ENCODE data around the gene FOS. TPM values are rescaled to one million over a fixed set of nuclear protein-coding genes. Genes with fewer than 3 reads are reported as not detected.
A peak's percentile ranks its signal among the peaks of the same experiment; 100 is the strongest.

FOS gene
- total and polyA plus RNA-seq, 2 of the 8 experiments (the other 6 are each of a cell fraction or from before 2014, with no cell fraction given), result 50.2 to 51.8 TPM

DNA sequence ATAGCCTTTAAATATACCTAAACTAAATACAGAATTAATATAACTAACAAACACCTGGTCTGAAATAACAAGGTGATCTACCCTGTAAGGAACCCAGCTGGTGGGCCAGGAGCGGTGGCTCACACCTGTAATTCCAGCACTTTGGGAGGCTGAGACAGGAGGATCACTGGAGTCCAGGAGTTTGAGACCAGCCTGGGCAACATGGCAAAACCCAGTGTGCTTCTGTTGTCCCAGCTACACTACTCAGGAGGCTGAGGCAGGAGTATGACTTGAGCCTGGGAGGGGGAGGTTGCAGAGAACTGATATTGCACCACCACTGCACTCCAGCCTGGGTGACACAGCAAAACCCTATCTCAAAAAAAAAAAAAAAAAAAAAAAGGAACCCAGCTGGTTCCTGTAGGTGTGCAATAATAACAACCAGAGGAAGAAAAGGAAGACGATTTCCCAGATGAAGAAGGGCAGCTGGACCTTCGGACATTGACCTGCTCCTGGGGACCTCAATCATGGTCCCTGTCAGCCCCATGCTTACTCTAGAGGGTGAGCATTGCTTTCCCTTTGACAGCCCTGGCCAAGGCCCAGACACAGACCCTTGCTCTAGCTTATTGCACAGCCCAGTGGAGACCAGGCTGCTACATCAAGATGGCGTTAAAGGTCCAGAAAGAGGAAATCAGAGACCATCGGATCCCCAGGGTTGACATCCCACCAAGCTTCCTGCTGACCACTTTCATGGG, 5.4 kb downstream of the FOS start:
- Histone ChIP-seq H2BK20ac (ENCODE audit: low read length) (peak overlapping the region; percentile 29; the same call in 1 of the 2 replicates), H3K4me3 (ENCODE audit: extremely low read depth in 1 of 4, insufficient read depth in 2 of 4, low read depth in 3 of 4, low read length in 4 of 4) (no peak overlapping the region), H3K79me2 (ENCODE audit: control insufficient read depth in 1 of 2, insufficient read depth in 2 of 2, low read length in 2 of 2) (peaks cover 0 to 12% of the 10 kb centered on the region in 2 experiments; a peak in 2 of 4 replicates), H4K91ac (replicated peaks; ENCODE audit: insufficient read length, low read length) (no peak overlapping the region), H3K79me1 (ENCODE audit: low read depth, low read length) (no peaks in the 10 kb centered on the region), H2AK5ac (ENCODE audit: low read depth, low read length) (0 out of 2 replicates have a peak overlapping the region, but pooled peaks have one; percentile 61), H4K5ac (ENCODE audit: insufficient read length, low read depth, low read length) (no peak overlapping the region), H3K23ac (ENCODE audit: insufficient read length) (no peak overlapping the region), H3K18ac (ENCODE audit: extremely low read depth, low read length) (no peak overlapping the region), H2AFZ (ENCODE audit: low read length) (no peak overlapping the region), H4K8ac (ENCODE audit: extremely low read depth, insufficient read depth, low read length) (no peak overlapping the region), H3K36me3 (ENCODE audit: control insufficient read depth in 2 of 4, insufficient read depth in 4 of 4, low read length in 3 of 4) (peaks cover 9 to 14% (median 10%) of the 10 kb centered on the region in 4 experiments; a peak in 7 of 8 replicates), H2BK120ac (replicated peaks; ENCODE audit: low read depth, low read length) (no peak overlapping the region), H2BK5ac (ENCODE audit: low read depth, low read length) (no peak overlapping the region), H3K14ac (ENCODE audit: insufficient read length) (no peak overlapping the region), H3K23me2 (ENCODE audit: low read depth, low read length) (peaks cover 10% of the 10 kb centered on the region; the same call in 1 of the 2 replicates), H3K4me1 (replicated peaks in 1 of 4; ENCODE audit: control insufficient read depth in 3 of 4, insufficient read depth in 4 of 4, low read length in 3 of 4) (peaks cover 7 to 16% (median 9%) of the 10 kb centered on the region in 4 experiments), H4K20me1 (replicated peaks in 1 of 2; ENCODE audit: control insufficient read depth in 1 of 2, insufficient read depth in 2 of 2, low read length in 2 of 2) (peaks cover 3 to 5% of the 10 kb centered on the region in 2 experiments), H3K27ac (ENCODE audit: low read depth, low read length) (no peak overlapping the region), H3K9ac (replicated peaks in 1 of 4; ENCODE audit: extremely low read depth in 1 of 4, low read depth in 3 of 4, low read length in 3 of 4) (no peak overlapping the region), H3K56ac (replicated peaks; ENCODE audit: insufficient read length, low read depth, low read length) (no peak overlapping the region), H2BK15ac (ENCODE audit: low read length) (no peak overlapping the region), H3K9me3 (ENCODE audit: insufficient read depth in 2 of 2, low read depth in 1 of 2, low read length in 1 of 2) (no peaks in the 10 kb centered on the region), H3K4me2 (ENCODE audit: insufficient read depth in 1 of 2, low read depth in 2 of 2, low read length in 2 of 2) (no peak overlapping the region), H2BK12ac (ENCODE audit: low read depth, low read length) (peak overlapping the region; percentile 22; the same call in 1 of the 2 replicates), H3K27me3 (replicated peaks in 1 of 4; ENCODE audit: control insufficient read depth in 3 of 4, extremely low read depth in 1 of 4, insufficient read depth in 3 of 4, low read length in 3 of 4) (peaks cover 0 to 6% (median 3%) of the 10 kb centered on the region in 4 experiments; a peak in 3 of 7 replicates), H3K4ac (replicated peaks; ENCODE audit: insufficient read length, low read depth, low read length) (no peak overlapping the region)
- no peak for FAIRE-seq
- CTCF ChIA-PET (ENCODE audit: partially characterized antibody), result interaction anchor here (0.7 to 8.9 kb wide), 9 partner anchors 13 to 155 kb away, joined by 3 to 83 read pairs (median 3); no protein-coding TSS in a partner anchor
- POLR2A ChIA-PET (ENCODE audit: partially characterized antibody), result interaction anchor here (0.6 to 14.8 kb wide), 11 partner anchors 7 to 157 kb away, joined by 3 to 351 read pairs (median 4); partner anchors contain the start of gene NEK9
- DNase-seq (ENCODE audit: low read depth in 1 of 2, low spot score in 2 of 2), result no peak
- no peak for TF ChIP-seq ASH2L (IDR thresholded peaks at IDR 0.05; ENCODE audit: low read length)
- 0 out of 2 replicates have a peak, but pooled peaks have one; percentile 69 for TF ChIP-seq POLR2AphosphoS5 (IDR thresholded peaks at IDR 0.05; ENCODE audit: low read depth, low read length)
- TF ChIP-seq SIN3A (conservative IDR thresholded peaks at IDR 0.05 in 1 of 2, IDR thresholded peaks at IDR 0.05 in 1 of 2; ENCODE audit: low read depth in 1 of 2, low read length in 2 of 2), result 0 out of 4 replicates have a peak, but pooled peaks of 1 of the 2 experiments have one; percentile 37
- WGBS, 2 experiments (ENCODE audit: extremely low coverage in 1 of 2, insufficient coverage in 1 of 2, insufficient read length in 1 of 2, insufficient replicate concordance in 2 of 2, low coverage in 1 of 2, low lambda C conversion rate in 2 of 2, missing lambda C conversion rate in 1 of 2), result 94% methylated on average over 4 of the region's 5 CpGs; no CpG with 5 or more reads in 1 of the 2 experiments
